ENCODE results near the gene MYRF. TPM values are rescaled to one million over a fixed set of nuclear protein-coding genes. Genes with fewer than 3 reads are reported as not detected.

The MYRF gene
- polyA plus RNA-seq, 1 donor (not counting 4 experiments of a cell fraction or from before 2014, with no cell fraction given): 0.14 TPM

DNA sequence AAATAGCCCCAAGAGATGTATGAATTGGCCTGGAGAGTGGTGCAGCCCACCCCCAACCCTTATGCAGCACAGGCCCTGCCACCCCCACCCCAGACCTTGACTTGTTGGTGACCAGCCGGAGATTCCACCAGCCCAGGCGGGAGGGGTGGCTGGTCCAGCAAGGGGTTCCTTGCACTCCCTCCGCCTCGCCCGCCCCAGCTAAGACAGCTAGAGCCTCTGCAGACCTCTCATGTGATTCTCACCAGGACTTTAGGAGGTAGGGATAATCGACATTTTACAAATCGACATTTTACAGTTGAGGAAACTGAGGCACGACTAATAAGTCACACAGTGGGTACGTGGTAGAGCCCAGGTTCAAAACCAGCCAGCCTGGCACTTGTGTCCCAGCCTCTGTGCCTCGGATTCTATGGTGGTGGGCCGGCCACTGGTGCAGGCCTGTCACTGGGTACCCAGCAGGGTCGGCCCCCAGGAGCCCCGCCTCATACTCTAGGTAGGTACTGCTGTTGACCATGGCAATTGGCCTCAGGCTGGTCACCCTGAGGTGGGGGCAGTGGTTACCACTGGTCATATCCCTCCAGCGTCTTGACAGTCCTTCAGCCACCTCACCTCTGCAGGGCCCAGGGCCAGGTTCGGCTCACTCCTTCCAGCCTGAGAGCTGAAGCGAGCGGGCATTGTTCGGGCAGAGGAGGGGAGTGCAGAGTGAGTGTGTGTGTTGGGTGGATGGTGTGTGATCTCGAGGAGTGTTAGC is 35.0 kb upstream of the MYRF start:
- Histone ChIP-seq H3K4me1 (ENCODE audit: control insufficient read depth, extremely low read depth, insufficient read depth, low read length) (no peaks in the 10 kb centered on the region), H3K36me3 (ENCODE audit: control insufficient read depth in 2 of 2, extremely low read depth in 1 of 2, insufficient read depth in 2 of 2, low read length in 2 of 2) (no peaks in the 10 kb centered on the region), H3K27me3 (ENCODE audit: control insufficient read depth, extremely low read depth, insufficient read depth, low read length) (peaks cover 69% of the 10 kb centered on the region), H3K4me3 (ENCODE audit: control insufficient read depth in 2 of 3, extremely low read depth in 1 of 3, insufficient read depth in 2 of 3, low read depth in 1 of 3, low read length in 3 of 3) (no peak overlapping the region), H3K27ac (ENCODE audit: control insufficient read depth, insufficient read depth, low read length) (no peak overlapping the region), H3K4me2 (ENCODE audit: control insufficient read depth, extremely low read depth, insufficient read depth, low read depth, low read length) (no peak overlapping the region), H3K9ac (ENCODE audit: control insufficient read depth, extremely low read depth, insufficient read depth, low read length) (no peak overlapping the region), H3K9me1 (ENCODE audit: control insufficient read depth, extremely low read depth, insufficient read depth, low read length) (no peaks in the 10 kb centered on the region), H3K79me2 (ENCODE audit: control insufficient read depth, insufficient read depth, low read length) (no peaks in the 10 kb centered on the region), H3K9me3 (ENCODE audit: control insufficient read depth, low read depth, low read length) (no peaks in the 10 kb centered on the region), H4K20me1 (ENCODE audit: control insufficient read depth, extremely low read depth, insufficient read depth, low read length) (no peaks in the 10 kb centered on the region), H2AFZ (ENCODE audit: control insufficient read depth, low read length) (no peak overlapping the region)
- FAIRE-seq (no peak), DNase-seq (ENCODE audit: low read depth, low spot score) (no peak)
- no peak for TF ChIP-seq EZH2 (IDR thresholded peaks at IDR 0.05; ENCODE audit: low read length)
- TF ChIP-seq, protein P1, sequence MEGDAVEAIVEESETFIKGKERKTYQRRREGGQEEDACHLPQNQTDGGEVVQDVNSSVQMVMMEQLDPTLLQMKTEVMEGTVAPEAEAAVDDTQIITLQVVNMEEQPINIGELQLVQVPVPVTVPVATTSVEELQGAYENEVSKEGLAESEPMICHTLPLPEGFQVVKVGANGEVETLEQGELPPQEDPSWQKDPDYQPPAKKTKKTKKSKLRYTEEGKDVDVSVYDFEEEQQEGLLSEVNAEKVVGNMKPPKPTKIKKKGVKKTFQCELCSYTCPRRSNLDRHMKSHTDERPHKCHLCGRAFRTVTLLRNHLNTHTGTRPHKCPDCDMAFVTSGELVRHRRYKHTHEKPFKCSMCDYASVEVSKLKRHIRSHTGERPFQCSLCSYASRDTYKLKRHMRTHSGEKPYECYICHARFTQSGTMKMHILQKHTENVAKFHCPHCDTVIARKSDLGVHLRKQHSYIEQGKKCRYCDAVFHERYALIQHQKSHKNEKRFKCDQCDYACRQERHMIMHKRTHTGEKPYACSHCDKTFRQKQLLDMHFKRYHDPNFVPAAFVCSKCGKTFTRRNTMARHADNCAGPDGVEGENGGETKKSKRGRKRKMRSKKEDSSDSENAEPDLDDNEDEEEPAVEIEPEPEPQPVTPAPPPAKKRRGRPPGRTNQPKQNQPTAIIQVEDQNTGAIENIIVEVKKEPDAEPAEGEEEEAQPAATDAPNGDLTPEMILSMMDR (optimal IDR thresholded peaks at IDR 0.05 in 1 of 3, IDR thresholded peaks at IDR 0.05 in 1 of 3, conservative IDR thresholded peaks at IDR 0.05 in 1 of 3; ENCODE audit: extremely low read depth in 1 of 3, insufficient read depth in 2 of 3, low read length in 3 of 3): no peak
- dilution Hi-C loops (cut with MboI; ENCODE audit: extremely low pct_ligation_motif_present, low sequenced_read_pairs): no loop called here

DNA sequence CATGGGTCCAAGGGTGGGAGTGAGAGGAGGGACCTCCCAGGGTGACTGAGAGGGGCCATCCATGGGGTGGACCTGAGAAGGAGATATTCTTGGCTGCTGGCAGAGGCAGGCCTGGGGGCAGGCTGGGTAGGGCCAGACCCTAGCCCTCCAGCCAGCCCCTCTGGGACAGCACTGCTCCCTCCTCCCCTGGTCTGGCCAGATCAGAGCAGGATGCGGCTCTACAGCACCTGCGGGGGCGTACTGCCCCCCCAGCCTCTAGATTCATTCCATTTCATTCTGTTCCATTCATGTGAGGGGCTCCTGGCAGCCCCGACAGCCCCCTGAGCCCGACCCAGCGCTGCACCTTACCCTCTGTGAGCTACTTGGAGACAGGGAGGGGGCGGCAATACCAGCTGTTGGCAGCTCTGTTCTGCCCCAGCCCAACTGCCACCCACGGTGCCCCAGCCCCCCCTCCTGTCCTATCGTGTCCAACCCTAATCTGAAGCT is 34.3 kb upstream of the MYRF start:
- Histone ChIP-seq H3K9me1 (ENCODE audit: control insufficient read depth, extremely low read depth, insufficient read depth, low read length) (no peaks in the 10 kb centered on the region), H3K27me3 (ENCODE audit: control insufficient read depth, extremely low read depth, insufficient read depth, low read length) (peaks cover 68% of the 10 kb centered on the region), H3K4me3 (ENCODE audit: control insufficient read depth in 2 of 3, extremely low read depth in 1 of 3, insufficient read depth in 2 of 3, low read depth in 1 of 3, low read length in 3 of 3) (no peak overlapping the region), H2AFZ (ENCODE audit: control insufficient read depth, low read length) (no peak overlapping the region), H3K79me2 (ENCODE audit: control insufficient read depth, insufficient read depth, low read length) (no peaks in the 10 kb centered on the region), H4K20me1 (ENCODE audit: control insufficient read depth, extremely low read depth, insufficient read depth, low read length) (no peaks in the 10 kb centered on the region), H3K4me2 (ENCODE audit: control insufficient read depth, extremely low read depth, insufficient read depth, low read depth, low read length) (no peak overlapping the region), H3K4me1 (ENCODE audit: control insufficient read depth, extremely low read depth, insufficient read depth, low read length) (no peaks in the 10 kb centered on the region), H3K27ac (ENCODE audit: control insufficient read depth, insufficient read depth, low read length) (no peak overlapping the region), H3K9ac (ENCODE audit: control insufficient read depth, extremely low read depth, insufficient read depth, low read length) (no peak overlapping the region), H3K9me3 (ENCODE audit: control insufficient read depth, low read depth, low read length) (no peaks in the 10 kb centered on the region), H3K36me3 (ENCODE audit: control insufficient read depth in 2 of 2, extremely low read depth in 1 of 2, insufficient read depth in 2 of 2, low read length in 2 of 2) (no peaks in the 10 kb centered on the region)
- FAIRE-seq (no peak), DNase-seq (ENCODE audit: low read depth, low spot score) (no peak)
- dilution Hi-C loops (cut with MboI; ENCODE audit: extremely low pct_ligation_motif_present, low sequenced_read_pairs): no loop called here
- no peak for TF ChIP-seq EZH2 (IDR thresholded peaks at IDR 0.05; ENCODE audit: low read length)
- TF ChIP-seq, protein P1 (optimal IDR thresholded peaks at IDR 0.05 in 1 of 3, IDR thresholded peaks at IDR 0.05 in 1 of 3, conservative IDR thresholded peaks at IDR 0.05 in 1 of 3; ENCODE audit: extremely low read depth in 1 of 3, insufficient read depth in 2 of 3, low read length in 3 of 3): no peak

Measured in keratinocyte (primary cell).